Peyer's patch (tissue), 4 donors: Measurements from ENCODE around the gene CSNK2A2.

ENCODE experiments used
- POLR2A ChIP-seq, 2 donors: fragments of 450-650 bp; IDR thresholded peaks; one replicate each; pipeline ENCODE4 v1.5.1; 2017; ENCODE audit warnings: antibody characterized with exemption in 2 of 2, mild to moderate bottlenecking in 2 of 2, moderate library complexity in 2 of 2
- TF ChIP-seq, protein P1 (sequence below), 6 experiments: fragments of 450-650 bp in 4 of 6; fragments of 200-600 bp in 2 of 6; sonication (generic) in 1 of 6; IDR thresholded peaks; one replicate each; pipeline ENCODE4 v1.5.1; 2017 to 2019; ENCODE audit warnings: antibody characterized with exemption in 6 of 6, mild to moderate bottlenecking in 3 of 6, moderate library complexity in 1 of 6

DNA sequence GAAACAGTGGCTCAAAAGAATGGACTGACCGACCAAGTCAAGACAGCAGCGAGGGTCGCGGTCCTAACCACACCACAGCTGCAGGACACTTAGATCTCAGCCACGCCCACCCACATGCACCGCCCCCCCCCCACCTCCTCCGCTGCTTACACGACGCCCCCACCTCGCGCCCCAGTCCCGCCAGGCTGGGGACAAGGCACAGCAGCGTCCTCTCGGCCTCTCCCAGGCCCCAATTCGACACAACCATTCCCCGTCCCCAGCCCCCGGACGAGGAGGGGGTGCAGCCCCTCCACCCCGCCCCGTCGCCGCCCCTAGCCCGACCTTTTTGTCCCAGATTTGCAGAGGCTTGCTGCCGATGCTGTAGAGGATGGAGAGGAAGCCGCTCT, 69.2 kb downstream of the CSNK2A2 start:
- TF ChIP-seq, protein P1, sequence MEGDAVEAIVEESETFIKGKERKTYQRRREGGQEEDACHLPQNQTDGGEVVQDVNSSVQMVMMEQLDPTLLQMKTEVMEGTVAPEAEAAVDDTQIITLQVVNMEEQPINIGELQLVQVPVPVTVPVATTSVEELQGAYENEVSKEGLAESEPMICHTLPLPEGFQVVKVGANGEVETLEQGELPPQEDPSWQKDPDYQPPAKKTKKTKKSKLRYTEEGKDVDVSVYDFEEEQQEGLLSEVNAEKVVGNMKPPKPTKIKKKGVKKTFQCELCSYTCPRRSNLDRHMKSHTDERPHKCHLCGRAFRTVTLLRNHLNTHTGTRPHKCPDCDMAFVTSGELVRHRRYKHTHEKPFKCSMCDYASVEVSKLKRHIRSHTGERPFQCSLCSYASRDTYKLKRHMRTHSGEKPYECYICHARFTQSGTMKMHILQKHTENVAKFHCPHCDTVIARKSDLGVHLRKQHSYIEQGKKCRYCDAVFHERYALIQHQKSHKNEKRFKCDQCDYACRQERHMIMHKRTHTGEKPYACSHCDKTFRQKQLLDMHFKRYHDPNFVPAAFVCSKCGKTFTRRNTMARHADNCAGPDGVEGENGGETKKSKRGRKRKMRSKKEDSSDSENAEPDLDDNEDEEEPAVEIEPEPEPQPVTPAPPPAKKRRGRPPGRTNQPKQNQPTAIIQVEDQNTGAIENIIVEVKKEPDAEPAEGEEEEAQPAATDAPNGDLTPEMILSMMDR (IDR thresholded peaks at IDR 0.05), result no peak
- no peak for TF ChIP-seq POLR2A (IDR thresholded peaks at IDR 0.05)
